KMS-11 (cell line): ENCODE measurements around the gene TESPA1.

Experiments
- H2AFZ ChIP-seq: fragments of 200-600 bp; sonication (generic); 2 replicates; pipeline ENCODE4 v1.6.1; 2016; ENCODE audit warnings: antibody characterized with exemption, mixed run types, low read depth
- H3K27ac ChIP-seq: fragments of 200-600 bp; sonication (generic); 2 replicates; pipeline ENCODE4 v1.6.1; 2016; ENCODE audit warnings: mild to moderate bottlenecking, mixed run types
- H3K27me3 ChIP-seq: fragments of 200-600 bp; sonication (generic); 2 replicates; pipeline ENCODE4 v1.6.1; 2017; ENCODE audit warnings: mild to moderate bottlenecking, low read depth, mixed run types, moderate library complexity; ENCODE audit not compliant: insufficient read depth
- H3K36me3 ChIP-seq: fragments of 200-600 bp; sonication (generic); 2 replicates; pipeline ENCODE4 v1.6.1; 2017; ENCODE audit warnings: mild to moderate bottlenecking, mixed run types; ENCODE audit not compliant: insufficient read depth
- H3K4me1 ChIP-seq: fragments of 200-600 bp; sonication (generic); 2 replicates; pipeline ENCODE4 v1.6.1; 2016; ENCODE audit warnings: mild to moderate bottlenecking, low read depth, mixed run types; ENCODE audit not compliant: poor library complexity, severe bottlenecking
- H3K4me2 ChIP-seq: fragments of 200-600 bp; sonication (generic); 2 replicates; pipeline ENCODE4 v1.7.0; 2016; ENCODE audit warnings: mild to moderate bottlenecking, mixed run types
- H3K4me3 ChIP-seq: fragments of 200-600 bp; sonication (generic); IDR thresholded peaks from 2 replicates; pipeline ENCODE4 v1.6.1; 2017; ENCODE audit warnings: low read depth, low read length, mixed read lengths; ENCODE audit not compliant: insufficient read depth
- H3K79me2 ChIP-seq: fragments of 200-600 bp; sonication (generic); 2 replicates; pipeline ENCODE4 v1.6.1; 2016; ENCODE audit warnings: low read depth, mixed run types; ENCODE audit not compliant: insufficient read depth
- H3K9ac ChIP-seq: fragments of 200-600 bp; sonication (generic); 2 replicates; pipeline ENCODE4 v1.6.1; 2016; ENCODE audit warnings: mild to moderate bottlenecking, mixed run types
- H4K20me1 ChIP-seq: fragments of 200-600 bp; sonication (generic); 2 replicates; pipeline ENCODE4 v1.6.1; 2016; ENCODE audit warnings: mild to moderate bottlenecking, mixed run types; ENCODE audit not compliant: insufficient read depth
- TF ChIP-seq, protein P1 (sequence below): fragments of 200-600 bp; sonication (generic); conservative IDR thresholded peaks from 2 replicates; pipeline ENCODE4 v1.6.1; 2017; ENCODE audit warnings: low read depth, mild to moderate bottlenecking, antibody characterized with exemption, low read length, moderate library complexity, mixed read lengths

The TESPA1 gene

GRCh38 chr12:54980341-54980740 lies 4.2 kb downstream of the TESPA1 start:
- no peak overlapping the region for H3K9ac ChIP-seq
- H3K79me2 ChIP-seq: no peaks in the 10 kb centered on the region
- H3K36me3 ChIP-seq: no peaks in the 10 kb centered on the region
- H3K4me1 ChIP-seq: no peaks in the 10 kb centered on the region
- H4K20me1 ChIP-seq: no peaks in the 10 kb centered on the region
- no peak overlapping the region for H2AFZ ChIP-seq
- TF ChIP-seq, protein P1, sequence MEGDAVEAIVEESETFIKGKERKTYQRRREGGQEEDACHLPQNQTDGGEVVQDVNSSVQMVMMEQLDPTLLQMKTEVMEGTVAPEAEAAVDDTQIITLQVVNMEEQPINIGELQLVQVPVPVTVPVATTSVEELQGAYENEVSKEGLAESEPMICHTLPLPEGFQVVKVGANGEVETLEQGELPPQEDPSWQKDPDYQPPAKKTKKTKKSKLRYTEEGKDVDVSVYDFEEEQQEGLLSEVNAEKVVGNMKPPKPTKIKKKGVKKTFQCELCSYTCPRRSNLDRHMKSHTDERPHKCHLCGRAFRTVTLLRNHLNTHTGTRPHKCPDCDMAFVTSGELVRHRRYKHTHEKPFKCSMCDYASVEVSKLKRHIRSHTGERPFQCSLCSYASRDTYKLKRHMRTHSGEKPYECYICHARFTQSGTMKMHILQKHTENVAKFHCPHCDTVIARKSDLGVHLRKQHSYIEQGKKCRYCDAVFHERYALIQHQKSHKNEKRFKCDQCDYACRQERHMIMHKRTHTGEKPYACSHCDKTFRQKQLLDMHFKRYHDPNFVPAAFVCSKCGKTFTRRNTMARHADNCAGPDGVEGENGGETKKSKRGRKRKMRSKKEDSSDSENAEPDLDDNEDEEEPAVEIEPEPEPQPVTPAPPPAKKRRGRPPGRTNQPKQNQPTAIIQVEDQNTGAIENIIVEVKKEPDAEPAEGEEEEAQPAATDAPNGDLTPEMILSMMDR: no peak
- no peak overlapping the region for H3K4me3 ChIP-seq
- H3K27ac ChIP-seq: no peak overlapping the region
- H3K27me3 ChIP-seq: no peaks in the 10 kb centered on the region
- no peak overlapping the region for H3K4me2 ChIP-seq

GRCh38 chr12:54977857-54978256 lies 6.7 kb downstream of the TESPA1 start:
- H2AFZ ChIP-seq: no peak overlapping the region
- no peak overlapping the region for H3K4me2 ChIP-seq
- H4K20me1 ChIP-seq: no peaks in the 10 kb centered on the region
- TF ChIP-seq, protein P1: no peak
- no peak overlapping the region for H3K27ac ChIP-seq
- no peaks in the 10 kb centered on the region for H3K4me1 ChIP-seq
- H3K36me3 ChIP-seq: no peaks in the 10 kb centered on the region
- no peak overlapping the region for H3K9ac ChIP-seq
- H3K27me3 ChIP-seq: no peaks in the 10 kb centered on the region
- H3K79me2 ChIP-seq: no peaks in the 10 kb centered on the region
- H3K4me3 ChIP-seq: no peak overlapping the region

- Histone ChIP-seq H4K20me1 (no peaks in the 10 kb centered on the region), H3K79me2 (no peaks in the 10 kb centered on the region), H3K27me3 (no peaks in the 10 kb centered on the region), H3K27ac (no peak overlapping the region), H3K4me2 (no peak overlapping the region), H3K4me1 (no peaks in the 10 kb centered on the region), H3K36me3 (no peaks in the 10 kb centered on the region), H2AFZ (no peak overlapping the region), H3K4me3 (no peak overlapping the region), H3K9ac (no peak overlapping the region)
- TF ChIP-seq, protein P1: no peak
Measured at GRCh38 chr12:54977155-54977554, 7.4 kb downstream of the TESPA1 start.

DNA sequence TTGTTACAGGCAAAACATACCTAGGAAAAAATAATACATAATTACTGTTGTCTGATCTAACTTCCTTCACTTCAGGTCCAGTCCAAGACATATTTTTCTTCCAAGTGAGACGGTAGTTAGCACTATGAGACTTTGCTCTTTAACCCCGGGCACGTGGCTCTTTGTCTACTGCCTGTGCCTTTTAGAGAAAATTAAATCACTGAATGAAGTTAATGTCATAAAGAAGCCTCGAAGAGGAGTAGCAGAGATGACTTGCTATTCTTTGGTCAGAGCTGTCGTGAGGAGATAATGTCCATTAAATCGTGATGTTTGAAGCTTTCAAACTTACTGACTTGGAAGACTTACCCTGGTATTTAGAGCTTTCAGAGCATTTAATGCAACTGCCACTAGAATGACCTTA lies 8.7 kb downstream of the TESPA1 start:
- Histone ChIP-seq H3K4me2 (no peak overlapping the region), H3K4me1 (no peaks in the 10 kb centered on the region), H3K27me3 (no peaks in the 10 kb centered on the region), H3K4me3 (no peak overlapping the region), H3K36me3 (no peaks in the 10 kb centered on the region), H3K27ac (no peak overlapping the region), H4K20me1 (no peaks in the 10 kb centered on the region), H2AFZ (no peak overlapping the region), H3K79me2 (no peaks in the 10 kb centered on the region), H3K9ac (no peak overlapping the region)
- TF ChIP-seq, protein P1: no peak

- TF ChIP-seq, protein P1: no peak
- Histone ChIP-seq H3K9ac (no peak overlapping the region), H3K79me2 (no peaks in the 10 kb centered on the region), H3K4me2 (no peak overlapping the region), H3K27ac (no peak overlapping the region), H3K27me3 (no peaks in the 10 kb centered on the region), H3K36me3 (no peaks in the 10 kb centered on the region), H4K20me1 (no peaks in the 10 kb centered on the region), H2AFZ (no peak overlapping the region), H3K4me3 (no peak overlapping the region), H3K4me1 (no peaks in the 10 kb centered on the region)
Measured at GRCh38 chr12:54975272-54975671, 9.3 kb downstream of the TESPA1 start.
